ENCODE results near the gene ATAD3B.

ATAD3B gene

DNA sequence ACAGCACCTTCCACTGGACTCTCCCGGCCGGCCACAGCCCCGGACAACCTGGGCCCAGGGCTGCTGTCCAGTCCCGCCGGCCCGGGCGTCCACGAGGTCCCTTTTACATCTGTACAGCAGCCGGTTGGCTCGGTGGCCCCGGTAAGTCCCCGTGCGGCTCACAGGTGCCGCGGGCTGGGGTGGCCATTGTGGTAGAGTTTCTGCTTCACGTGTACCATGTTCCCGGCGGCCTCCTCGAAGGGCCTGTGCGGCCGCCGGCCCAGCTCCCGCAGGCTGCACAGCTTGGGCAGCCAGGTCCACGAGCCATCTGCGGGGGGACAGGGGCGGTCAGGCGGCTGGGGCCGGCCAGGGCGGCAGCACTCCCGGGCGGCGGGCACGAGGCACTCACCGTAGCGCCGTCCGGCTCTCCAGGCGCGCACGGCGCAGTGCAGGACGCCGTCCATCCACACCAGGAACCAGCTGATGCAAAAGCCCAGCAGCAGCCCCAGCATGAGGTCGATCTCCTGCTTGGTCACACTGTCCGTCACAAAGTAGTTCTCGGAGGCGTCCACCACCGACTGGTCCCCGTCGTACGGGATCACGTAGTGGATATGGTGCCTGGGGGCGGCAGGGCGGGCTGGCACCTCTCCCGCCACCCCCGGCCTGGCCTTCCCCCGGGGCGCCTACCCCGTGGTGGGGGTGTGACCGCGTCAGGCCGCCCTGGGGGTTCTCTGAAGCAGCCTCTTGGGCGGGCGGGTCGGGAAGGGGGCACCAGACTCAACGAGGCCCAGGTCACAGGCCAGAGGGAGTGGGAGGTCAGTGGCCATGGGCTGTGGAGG, 63.8 kb downstream of the ATAD3B start:
- Histone ChIP-seq H3K4me2 (ENCODE audit: low read depth, low read length, poor library complexity, severe bottlenecking) (no peak overlapping the region), H3K36me3 (ENCODE audit: low read length) (no peaks in the 10 kb centered on the region), H3K9me2 (replicated peaks; ENCODE audit: insufficient read depth, low read length) (no peaks in the 10 kb centered on the region), H3K9ac (ENCODE audit: low read length) (no peak overlapping the region), H3K79me2 (ENCODE audit: insufficient read depth, low read length) (no peaks in the 10 kb centered on the region), H3K4me3 (ENCODE audit: insufficient read depth, low read length, poor library complexity, severe bottlenecking) (no peak overlapping the region), H3K27ac (ENCODE audit: low read depth, low read length) (no peak overlapping the region), H3K27me3 (ENCODE audit: low read length) (no peaks in the 10 kb centered on the region), H3F3A (ENCODE audit: insufficient read depth) (no peaks in the 10 kb centered on the region; the same call in 1 of the 2 replicates), H2AFZ (ENCODE audit: low read depth, low read length, severe bottlenecking) (no peak overlapping the region), H3K9me3 (ENCODE audit: insufficient read depth, low read length) (no peaks in the 10 kb centered on the region), H4K20me1 (ENCODE audit: low read depth, low read length) (no peaks in the 10 kb centered on the region; the same call in 1 of the 2 replicates)
- TF ChIP-seq EZH2phosphoT487 (conservative IDR thresholded peaks at IDR 0.05; ENCODE audit: low read length): no peak
- TF ChIP-seq, protein P1, sequence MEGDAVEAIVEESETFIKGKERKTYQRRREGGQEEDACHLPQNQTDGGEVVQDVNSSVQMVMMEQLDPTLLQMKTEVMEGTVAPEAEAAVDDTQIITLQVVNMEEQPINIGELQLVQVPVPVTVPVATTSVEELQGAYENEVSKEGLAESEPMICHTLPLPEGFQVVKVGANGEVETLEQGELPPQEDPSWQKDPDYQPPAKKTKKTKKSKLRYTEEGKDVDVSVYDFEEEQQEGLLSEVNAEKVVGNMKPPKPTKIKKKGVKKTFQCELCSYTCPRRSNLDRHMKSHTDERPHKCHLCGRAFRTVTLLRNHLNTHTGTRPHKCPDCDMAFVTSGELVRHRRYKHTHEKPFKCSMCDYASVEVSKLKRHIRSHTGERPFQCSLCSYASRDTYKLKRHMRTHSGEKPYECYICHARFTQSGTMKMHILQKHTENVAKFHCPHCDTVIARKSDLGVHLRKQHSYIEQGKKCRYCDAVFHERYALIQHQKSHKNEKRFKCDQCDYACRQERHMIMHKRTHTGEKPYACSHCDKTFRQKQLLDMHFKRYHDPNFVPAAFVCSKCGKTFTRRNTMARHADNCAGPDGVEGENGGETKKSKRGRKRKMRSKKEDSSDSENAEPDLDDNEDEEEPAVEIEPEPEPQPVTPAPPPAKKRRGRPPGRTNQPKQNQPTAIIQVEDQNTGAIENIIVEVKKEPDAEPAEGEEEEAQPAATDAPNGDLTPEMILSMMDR (IDR thresholded peaks at IDR 0.05; ENCODE audit: insufficient read depth, low read length, poor library complexity, severe bottlenecking): no peak

DNA sequence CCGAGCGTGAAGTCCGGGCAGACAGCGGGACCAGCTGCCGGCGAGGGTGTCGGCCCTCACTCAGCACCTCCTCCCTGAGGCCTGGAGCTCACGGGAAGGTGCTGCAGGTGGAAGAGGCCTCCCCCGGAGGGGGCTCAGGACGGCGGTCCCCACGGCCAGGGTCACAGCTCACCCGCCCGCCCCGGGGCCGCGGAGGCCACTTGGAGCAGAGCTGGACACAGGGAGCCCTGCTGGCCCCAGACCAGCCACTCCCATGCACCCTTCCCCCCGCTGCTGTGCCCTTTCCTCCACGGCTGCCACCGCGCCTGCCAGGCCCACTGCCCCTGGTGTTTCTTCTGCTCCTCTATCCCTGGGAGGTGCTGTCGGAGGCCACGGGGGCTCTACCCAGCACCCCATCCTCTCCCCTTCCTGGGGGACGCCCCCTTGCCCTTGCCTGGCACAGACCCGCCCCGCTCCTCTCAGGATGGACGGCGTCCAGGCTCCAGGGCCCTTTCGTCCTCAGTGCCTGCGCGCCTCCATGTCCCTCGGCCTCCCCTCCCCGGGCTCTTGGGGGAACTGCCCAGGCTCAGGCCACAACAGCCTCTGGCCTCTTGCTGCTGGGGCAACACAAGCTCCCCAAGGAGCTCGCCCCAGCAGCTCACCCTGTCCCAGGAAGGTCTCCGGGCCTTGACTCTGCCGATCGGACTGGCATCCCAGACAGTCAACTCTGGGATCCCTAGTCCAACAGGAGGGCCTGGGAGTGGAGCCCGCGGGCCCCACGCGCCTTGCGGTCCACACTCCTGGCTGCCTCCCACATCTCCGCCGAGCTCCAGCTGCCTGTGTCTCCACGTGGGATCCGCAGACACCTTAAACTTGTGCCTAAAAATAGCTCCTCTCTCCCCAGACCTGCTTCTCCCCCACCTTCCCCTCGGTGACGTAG, 64.7 kb downstream of the ATAD3B start:
- Histone ChIP-seq H3K79me2 (ENCODE audit: insufficient read depth, low read length) (no peaks in the 10 kb centered on the region), H3K27ac (ENCODE audit: low read depth, low read length) (no peak overlapping the region), H3K36me3 (ENCODE audit: low read length) (no peaks in the 10 kb centered on the region), H3K4me2 (ENCODE audit: low read depth, low read length, poor library complexity, severe bottlenecking) (no peak overlapping the region), H3K9me2 (replicated peaks; ENCODE audit: insufficient read depth, low read length) (no peaks in the 10 kb centered on the region), H3F3A (ENCODE audit: insufficient read depth) (no peaks in the 10 kb centered on the region; the same call in 1 of the 2 replicates), H3K4me3 (ENCODE audit: insufficient read depth, low read length, poor library complexity, severe bottlenecking) (no peak overlapping the region), H3K9ac (ENCODE audit: low read length) (no peak overlapping the region), H3K9me3 (ENCODE audit: insufficient read depth, low read length) (no peaks in the 10 kb centered on the region), H2AFZ (ENCODE audit: low read depth, low read length, severe bottlenecking) (no peak overlapping the region), H3K27me3 (ENCODE audit: low read length) (no peaks in the 10 kb centered on the region), H4K20me1 (ENCODE audit: low read depth, low read length) (no peaks in the 10 kb centered on the region; the same call in 1 of the 2 replicates)
- TF ChIP-seq, protein P1 (IDR thresholded peaks at IDR 0.05; ENCODE audit: insufficient read depth, low read length, poor library complexity, severe bottlenecking): no peak
- TF ChIP-seq EZH2phosphoT487 (conservative IDR thresholded peaks at IDR 0.05; ENCODE audit: low read length): no peak

DNA sequence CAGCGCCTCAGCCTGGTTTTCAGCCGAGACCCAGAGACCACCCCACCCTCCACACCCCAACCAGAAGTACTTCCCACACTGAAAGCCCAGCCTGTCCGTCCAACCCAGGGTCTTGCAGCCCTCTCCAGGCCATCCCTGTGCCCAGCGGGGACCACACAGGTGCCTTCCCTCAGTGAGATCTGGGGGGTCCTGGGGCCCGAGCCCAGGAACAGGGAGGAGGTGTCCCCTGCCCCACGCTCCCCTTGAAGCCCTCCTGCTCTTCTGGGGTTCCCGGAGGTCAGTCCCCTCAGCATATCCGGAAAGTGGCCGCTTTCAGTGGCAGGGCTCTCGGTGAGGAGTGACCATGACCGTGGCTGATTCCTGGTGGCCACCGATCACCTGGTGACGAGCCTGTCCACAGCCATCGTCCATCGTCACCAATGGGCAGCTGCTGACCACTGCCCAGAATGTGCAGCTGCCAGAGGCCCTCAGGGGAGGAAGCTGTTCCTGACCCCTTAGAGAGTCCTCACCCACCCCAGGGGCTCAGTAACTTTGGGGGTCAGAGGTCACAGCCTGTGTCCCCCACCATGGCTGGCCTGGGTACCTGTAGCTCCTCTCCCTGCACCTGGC, 65.5 kb downstream of the ATAD3B start:
- H3K9me2 ChIP-seq (replicated peaks; ENCODE audit: insufficient read depth, low read length): no peaks in the 10 kb centered on the region
- H4K20me1 ChIP-seq (ENCODE audit: low read depth, low read length): no peaks in the 10 kb centered on the region; the same call in 1 of the 2 replicates
- H3K9me3 ChIP-seq (ENCODE audit: insufficient read depth, low read length): no peaks in the 10 kb centered on the region
- H3K4me3 ChIP-seq (ENCODE audit: insufficient read depth, low read length, poor library complexity, severe bottlenecking): no peak overlapping the region
- no peak overlapping the region for H3K27ac ChIP-seq (ENCODE audit: low read depth, low read length)
- H2AFZ ChIP-seq (ENCODE audit: low read depth, low read length, severe bottlenecking): no peak overlapping the region
- no peaks in the 10 kb centered on the region; the same call in 1 of the 2 replicates for H3F3A ChIP-seq (ENCODE audit: insufficient read depth)
- no peak overlapping the region for H3K9ac ChIP-seq (ENCODE audit: low read length)
- no peak overlapping the region for H3K4me2 ChIP-seq (ENCODE audit: low read depth, low read length, poor library complexity, severe bottlenecking)
- TF ChIP-seq, protein P1 (IDR thresholded peaks at IDR 0.05; ENCODE audit: insufficient read depth, low read length, poor library complexity, severe bottlenecking): no peak
- TF ChIP-seq EZH2phosphoT487 (conservative IDR thresholded peaks at IDR 0.05; ENCODE audit: low read length): no peak
- H3K36me3 ChIP-seq (ENCODE audit: low read length): no peaks in the 10 kb centered on the region
- H3K79me2 ChIP-seq (ENCODE audit: insufficient read depth, low read length): no peaks in the 10 kb centered on the region
- H3K27me3 ChIP-seq (ENCODE audit: low read length): no peaks in the 10 kb centered on the region
